ENCODE data around the gene NTRK1. TPM values are rescaled to one million over a fixed set of nuclear protein-coding genes. Genes with fewer than 3 reads are reported as not detected.

The NTRK1 gene
- total and polyA plus RNA-seq, 2 donors (not counting 1 experiment from before 2014, with no cell fraction given): not detected

DNA sequence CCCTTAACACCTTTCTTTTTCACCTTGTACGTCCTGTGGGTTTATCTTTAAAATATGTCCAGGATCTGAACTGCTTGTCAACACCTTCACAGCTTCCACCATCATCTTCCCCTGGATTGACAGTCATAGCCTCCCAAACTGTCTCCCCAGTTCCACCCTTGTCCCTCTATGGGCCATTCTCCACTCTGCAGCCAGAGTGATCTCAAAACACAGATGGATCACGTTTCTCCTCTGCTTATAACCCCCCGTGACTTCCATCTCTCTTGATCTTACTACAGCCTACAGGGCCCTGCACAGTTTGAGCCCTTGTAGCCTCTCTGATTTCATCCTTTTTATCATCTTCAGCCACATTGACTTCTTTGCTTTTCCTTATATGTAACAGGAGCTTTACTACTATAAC is 6.0 kb upstream of the NTRK1 start:
- Histone ChIP-seq H3K9me3 (ENCODE audit: control insufficient read depth, insufficient read depth, low read depth, low read length) (no peaks in the 10 kb centered on the region), H3K36me3 (ENCODE audit: control insufficient read depth, insufficient read depth, low read length) (no peaks in the 10 kb centered on the region), H3K4me2 (ENCODE audit: extremely low read depth, insufficient read depth, low read length) (no peak overlapping the region), H3K4me3 (replicated peaks in 1 of 4; ENCODE audit: control extremely low read depth in 1 of 4, insufficient read depth in 1 of 4, low read depth in 3 of 4, low read length in 4 of 4) (no peak overlapping the region), H3K4me1 (ENCODE audit: control insufficient read depth, extremely low read depth, insufficient read depth, low read length) (peaks cover 8% of the 10 kb centered on the region), H3K27me3 (ENCODE audit: control insufficient read depth, insufficient read depth, low read length) (peaks cover 54% of the 10 kb centered on the region), H3K27ac (ENCODE audit: insufficient read depth, low read length) (no peak overlapping the region), H3K79me2 (ENCODE audit: control insufficient read depth, insufficient read depth, low read length) (no peaks in the 10 kb centered on the region), H3K9ac (ENCODE audit: insufficient read depth, low read length) (no peak overlapping the region), H4K20me1 (ENCODE audit: control insufficient read depth, extremely low read depth, insufficient read depth, low read length) (no peaks in the 10 kb centered on the region), H2AFZ (ENCODE audit: low read length) (no peak overlapping the region)
- TF ChIP-seq EZH2 (IDR thresholded peaks at IDR 0.05; ENCODE audit: low read length, missing control alignments): no peak
- TF ChIP-seq, protein P1, sequence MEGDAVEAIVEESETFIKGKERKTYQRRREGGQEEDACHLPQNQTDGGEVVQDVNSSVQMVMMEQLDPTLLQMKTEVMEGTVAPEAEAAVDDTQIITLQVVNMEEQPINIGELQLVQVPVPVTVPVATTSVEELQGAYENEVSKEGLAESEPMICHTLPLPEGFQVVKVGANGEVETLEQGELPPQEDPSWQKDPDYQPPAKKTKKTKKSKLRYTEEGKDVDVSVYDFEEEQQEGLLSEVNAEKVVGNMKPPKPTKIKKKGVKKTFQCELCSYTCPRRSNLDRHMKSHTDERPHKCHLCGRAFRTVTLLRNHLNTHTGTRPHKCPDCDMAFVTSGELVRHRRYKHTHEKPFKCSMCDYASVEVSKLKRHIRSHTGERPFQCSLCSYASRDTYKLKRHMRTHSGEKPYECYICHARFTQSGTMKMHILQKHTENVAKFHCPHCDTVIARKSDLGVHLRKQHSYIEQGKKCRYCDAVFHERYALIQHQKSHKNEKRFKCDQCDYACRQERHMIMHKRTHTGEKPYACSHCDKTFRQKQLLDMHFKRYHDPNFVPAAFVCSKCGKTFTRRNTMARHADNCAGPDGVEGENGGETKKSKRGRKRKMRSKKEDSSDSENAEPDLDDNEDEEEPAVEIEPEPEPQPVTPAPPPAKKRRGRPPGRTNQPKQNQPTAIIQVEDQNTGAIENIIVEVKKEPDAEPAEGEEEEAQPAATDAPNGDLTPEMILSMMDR (conservative IDR thresholded peaks at IDR 0.05 in 1 of 2, IDR thresholded peaks at IDR 0.05 in 1 of 2; ENCODE audit: low read depth in 1 of 2, low read length in 2 of 2): no peak
- DNase-seq (ENCODE audit: low read depth in 2 of 2): no peak

DNA sequence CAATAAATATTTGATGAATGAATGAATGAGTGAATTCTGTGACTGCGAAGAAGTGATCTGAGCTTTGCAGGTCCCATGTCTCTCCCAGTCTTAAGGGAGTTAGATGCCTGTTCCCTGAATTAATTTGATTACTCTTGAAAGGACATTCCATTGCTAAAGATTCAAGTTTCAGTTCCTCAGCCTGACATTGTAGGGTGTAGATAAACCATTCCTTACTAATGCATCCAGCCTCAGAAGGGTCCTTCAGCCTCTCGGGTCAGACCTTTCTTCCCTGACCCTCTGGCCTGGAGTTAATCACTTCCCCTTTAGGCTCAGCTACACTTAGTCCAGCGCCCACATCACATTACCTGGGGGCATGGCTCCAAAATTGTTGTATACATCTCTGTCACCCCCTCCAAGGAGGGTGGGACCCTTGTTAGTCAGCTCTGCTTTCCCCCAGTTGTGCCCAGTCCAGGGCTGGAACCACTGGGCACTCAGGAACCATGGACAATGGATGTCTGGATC is 4.3 kb upstream of the NTRK1 start:
- no peaks in the 10 kb centered on the region for H3K36me3 ChIP-seq (ENCODE audit: control insufficient read depth, insufficient read depth, low read length)
- no peak for DNase-seq (ENCODE audit: low read depth in 2 of 2)
- peaks cover 59% of the 10 kb centered on the region for H3K27me3 ChIP-seq (ENCODE audit: control insufficient read depth, insufficient read depth, low read length)
- no peak overlapping the region for H3K9ac ChIP-seq (ENCODE audit: insufficient read depth, low read length)
- no peak overlapping the region for H3K4me2 ChIP-seq (ENCODE audit: extremely low read depth, insufficient read depth, low read length)
- H3K79me2 ChIP-seq (ENCODE audit: control insufficient read depth, insufficient read depth, low read length): no peaks in the 10 kb centered on the region
- no peak overlapping the region for H3K4me3 ChIP-seq (replicated peaks in 1 of 4; ENCODE audit: control extremely low read depth in 1 of 4, insufficient read depth in 1 of 4, low read depth in 3 of 4, low read length in 4 of 4)
- peak; percentile 6 for TF ChIP-seq EZH2 (IDR thresholded peaks at IDR 0.05; ENCODE audit: low read length, missing control alignments)
- TF ChIP-seq, protein P1 (conservative IDR thresholded peaks at IDR 0.05 in 1 of 2, IDR thresholded peaks at IDR 0.05 in 1 of 2; ENCODE audit: low read depth in 1 of 2, low read length in 2 of 2): no peak
- H3K27ac ChIP-seq (ENCODE audit: insufficient read depth, low read length): no peak overlapping the region
- no peaks in the 10 kb centered on the region for H4K20me1 ChIP-seq (ENCODE audit: control insufficient read depth, extremely low read depth, insufficient read depth, low read length)
- peaks cover 12% of the 10 kb centered on the region for H3K4me1 ChIP-seq (ENCODE audit: control insufficient read depth, extremely low read depth, insufficient read depth, low read length)
- no peak overlapping the region for H2AFZ ChIP-seq (ENCODE audit: low read length)
- H3K9me3 ChIP-seq (ENCODE audit: control insufficient read depth, insufficient read depth, low read depth, low read length): no peaks in the 10 kb centered on the region

DNA sequence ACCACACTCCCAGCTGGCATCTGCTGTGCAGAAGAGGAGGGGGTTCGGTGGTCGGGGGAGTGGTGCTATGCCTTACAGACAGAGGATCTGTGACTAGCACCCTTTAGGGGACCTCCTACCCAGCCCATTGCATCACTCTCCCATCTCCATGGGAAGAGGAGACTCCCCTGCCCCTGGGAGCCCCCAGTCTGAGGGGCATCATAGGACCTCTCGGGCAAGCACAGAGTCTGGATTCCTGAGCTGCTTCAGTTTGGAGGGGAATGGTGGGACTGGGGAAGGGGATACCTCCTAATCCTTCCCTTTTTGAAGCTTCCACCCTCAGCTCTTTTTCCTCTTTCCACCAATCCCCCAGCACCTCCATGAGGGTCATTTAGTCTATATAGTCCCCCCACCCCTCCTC is 3.1 kb upstream of the NTRK1 start:
- Histone ChIP-seq H3K4me1 (ENCODE audit: control insufficient read depth, extremely low read depth, insufficient read depth, low read length) (peaks cover 9% of the 10 kb centered on the region), H4K20me1 (ENCODE audit: control insufficient read depth, extremely low read depth, insufficient read depth, low read length) (no peaks in the 10 kb centered on the region), H3K79me2 (ENCODE audit: control insufficient read depth, insufficient read depth, low read length) (no peaks in the 10 kb centered on the region), H2AFZ (ENCODE audit: low read length) (no peak overlapping the region), H3K4me2 (ENCODE audit: extremely low read depth, insufficient read depth, low read length) (no peak overlapping the region), H3K9ac (ENCODE audit: insufficient read depth, low read length) (no peak overlapping the region), H3K27me3 (ENCODE audit: control insufficient read depth, insufficient read depth, low read length) (peaks cover 68% of the 10 kb centered on the region), H3K27ac (ENCODE audit: insufficient read depth, low read length) (no peak overlapping the region), H3K9me3 (ENCODE audit: control insufficient read depth, insufficient read depth, low read depth, low read length) (no peaks in the 10 kb centered on the region), H3K36me3 (ENCODE audit: control insufficient read depth, insufficient read depth, low read length) (no peaks in the 10 kb centered on the region), H3K4me3 (replicated peaks in 1 of 4; ENCODE audit: control extremely low read depth in 1 of 4, insufficient read depth in 1 of 4, low read depth in 3 of 4, low read length in 4 of 4) (no peak overlapping the region)
- TF ChIP-seq, protein P1 (conservative IDR thresholded peaks at IDR 0.05 in 1 of 2, IDR thresholded peaks at IDR 0.05 in 1 of 2; ENCODE audit: low read depth in 1 of 2, low read length in 2 of 2): no peak
- no peak for TF ChIP-seq EZH2 (IDR thresholded peaks at IDR 0.05; ENCODE audit: low read length, missing control alignments)
- DNase-seq (ENCODE audit: low read depth in 2 of 2): no peak
